GF-D8 (cell line): ENCODE results near the gene PRKG1.
"Not testable (repeated sequence)": the region's sequence is repeated elsewhere in the genome, so short reads cannot be mapped to it uniquely, and the experiment has no call there.

Experiments used
- DNase-seq: peaks from one replicate; lab custom pipeline; 2025; lab: John Stamatoyannopoulos, UW

PRKG1 gene

DNA sequence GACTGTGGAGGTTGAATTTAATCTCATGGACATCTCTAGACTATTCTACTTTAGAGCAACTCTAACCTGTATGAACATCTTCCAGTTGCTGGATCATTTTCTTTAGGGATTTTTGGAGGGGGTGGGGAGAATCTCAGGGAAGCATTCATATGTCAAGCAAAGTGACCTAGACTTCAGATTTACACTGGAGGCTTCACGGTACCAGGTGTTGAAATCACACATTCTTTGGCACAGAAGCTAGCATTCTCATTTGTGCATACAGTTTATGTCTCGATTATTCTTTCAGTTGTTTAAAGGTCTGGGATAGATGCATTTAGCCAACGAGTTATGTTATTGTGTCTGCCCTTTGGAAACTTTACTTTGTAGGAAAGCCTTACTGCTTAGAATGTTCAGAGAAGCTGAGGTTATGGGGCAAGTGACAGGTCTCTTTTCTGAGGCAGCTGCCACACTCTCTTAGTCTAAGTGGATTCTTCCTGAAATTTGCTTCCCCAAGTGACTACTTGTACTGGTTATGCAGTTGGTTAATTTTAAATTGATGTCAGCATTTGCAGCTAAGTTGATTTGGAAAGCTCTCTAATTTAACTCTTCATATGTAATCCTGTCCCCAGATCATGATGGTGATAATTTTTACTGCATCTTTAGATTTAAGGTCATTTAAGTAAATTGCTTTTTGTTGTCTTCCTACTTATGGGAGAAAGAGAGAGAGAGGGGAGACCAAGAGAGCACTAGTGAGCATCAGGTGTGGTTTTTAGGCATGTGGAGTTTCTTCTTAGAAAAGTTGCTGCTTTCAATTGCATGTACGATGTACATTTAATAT, 153.8 kb downstream of the PRKG1 start:
- no peak for DNase-seq

GRCh38 chr10:51228714-51229100, 154.4 kb downstream of the PRKG1 start:
- no peak for DNase-seq

DNA sequence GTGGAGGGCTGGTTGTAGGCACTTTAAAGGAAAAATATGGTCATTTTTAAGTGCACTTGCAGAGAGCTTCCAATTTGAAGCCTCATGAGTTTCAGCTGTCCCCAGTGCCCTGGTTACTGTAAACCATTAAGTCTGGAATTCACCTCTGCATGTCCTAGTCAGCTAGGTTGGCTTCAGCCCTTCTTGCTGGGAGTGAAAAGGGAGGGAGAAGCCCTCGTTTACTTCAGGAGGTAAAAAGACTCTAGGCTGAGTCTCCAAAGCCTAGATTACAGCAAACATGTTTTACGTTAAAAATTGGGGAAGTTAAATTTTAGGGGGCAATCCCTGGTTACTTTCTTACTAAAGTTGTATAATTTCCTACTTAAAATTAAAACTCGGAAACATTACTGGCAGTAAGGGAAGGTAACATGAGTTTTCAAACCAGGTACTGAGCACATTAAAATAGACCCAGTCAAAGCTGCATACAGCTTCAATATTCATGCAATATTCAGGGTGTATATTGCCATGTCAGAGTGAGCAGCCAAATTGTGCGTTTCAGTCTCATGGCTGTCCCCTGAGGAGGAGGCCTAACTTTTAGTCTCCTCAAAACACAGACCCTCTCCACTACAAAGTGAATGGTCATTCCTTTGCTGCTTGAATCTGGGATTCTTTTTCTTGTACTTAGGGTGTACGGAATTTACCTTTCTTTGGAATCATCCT, 156.7 kb downstream of the PRKG1 start:
- DNase-seq, result no peak

- no peak for DNase-seq
Observed at GRCh38 chr10:51231754-51232153, 157.5 kb downstream of the PRKG1 start.

DNA sequence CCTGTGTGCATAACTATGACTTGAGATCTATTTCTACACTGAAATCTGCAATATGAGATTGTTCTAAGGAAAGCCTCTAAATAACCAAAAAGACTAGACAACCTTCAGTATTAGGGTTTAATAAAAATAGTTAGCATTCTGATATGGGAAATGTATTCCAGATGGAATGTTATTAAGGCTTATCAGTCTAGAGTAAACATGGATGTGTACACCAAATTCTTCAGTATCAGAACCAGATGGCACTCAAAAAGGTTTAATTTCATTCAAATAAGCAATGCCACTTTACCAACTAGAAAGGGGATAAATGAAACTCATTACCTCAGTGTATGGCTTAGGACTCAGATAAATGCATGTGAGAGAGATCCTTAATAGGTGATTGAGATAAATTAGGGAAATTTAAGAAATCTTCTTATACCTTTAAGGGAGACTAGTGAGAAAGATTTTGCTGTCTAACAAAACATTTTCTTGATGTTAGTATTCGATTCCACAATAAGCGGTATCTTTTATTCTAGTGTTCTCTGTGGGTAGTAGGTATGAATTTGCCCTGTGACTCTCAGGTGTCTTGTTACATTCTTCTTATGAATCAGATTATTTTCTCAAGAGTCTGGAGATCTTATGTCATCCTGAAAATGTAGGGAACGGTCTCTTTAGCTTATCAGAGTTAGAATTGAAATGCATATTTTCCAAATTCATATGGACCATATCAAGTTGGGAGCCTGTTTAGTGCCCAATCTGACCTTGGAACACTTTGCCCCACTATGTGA, 159.2 kb downstream of the PRKG1 start:
- DNase-seq, result no peak

DNA sequence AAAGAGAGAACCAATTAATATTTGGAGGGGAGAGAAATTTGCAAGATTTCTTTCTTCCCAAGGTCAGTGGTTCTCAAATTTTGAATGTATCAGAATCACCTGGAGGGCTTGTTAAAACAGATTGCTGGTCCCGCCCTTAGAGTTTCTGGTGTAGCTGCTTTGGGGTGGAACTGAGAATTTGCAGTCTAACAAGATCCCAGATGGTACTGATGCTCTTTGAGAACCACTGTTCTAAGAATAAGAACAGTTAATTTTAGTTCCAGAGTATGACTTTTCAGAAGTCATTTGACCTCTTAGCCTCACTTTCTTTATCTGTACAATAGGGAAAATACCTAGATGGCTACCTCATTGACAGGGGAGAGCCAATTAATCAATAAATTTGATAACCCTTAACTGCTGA, 161.6 kb downstream of the PRKG1 start:
- no peak for DNase-seq

- no peak for DNase-seq
Observed at GRCh38 chr10:51239006-51239405, 164.7 kb downstream of the PRKG1 start.

DNA sequence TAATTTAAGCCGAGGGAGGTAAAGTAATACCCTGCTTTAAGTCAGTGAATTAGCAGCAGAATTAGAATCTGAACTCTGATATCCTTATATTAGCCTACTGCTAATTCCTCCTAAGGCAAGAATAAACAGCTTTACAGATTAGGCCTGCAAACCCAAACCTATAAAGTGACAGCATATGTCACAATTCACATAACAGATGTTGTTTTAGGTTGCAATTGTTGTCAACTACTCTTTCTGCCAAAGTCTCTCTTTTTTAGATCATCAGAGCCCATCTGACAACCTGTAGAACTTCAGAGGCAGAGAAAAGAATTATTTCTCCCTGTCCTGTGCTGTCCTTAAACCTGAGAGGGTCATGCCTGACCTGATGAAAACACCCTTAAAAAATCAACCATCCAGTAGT, 167.2 kb downstream of the PRKG1 start:
- DNase-seq, result no peak

DNA sequence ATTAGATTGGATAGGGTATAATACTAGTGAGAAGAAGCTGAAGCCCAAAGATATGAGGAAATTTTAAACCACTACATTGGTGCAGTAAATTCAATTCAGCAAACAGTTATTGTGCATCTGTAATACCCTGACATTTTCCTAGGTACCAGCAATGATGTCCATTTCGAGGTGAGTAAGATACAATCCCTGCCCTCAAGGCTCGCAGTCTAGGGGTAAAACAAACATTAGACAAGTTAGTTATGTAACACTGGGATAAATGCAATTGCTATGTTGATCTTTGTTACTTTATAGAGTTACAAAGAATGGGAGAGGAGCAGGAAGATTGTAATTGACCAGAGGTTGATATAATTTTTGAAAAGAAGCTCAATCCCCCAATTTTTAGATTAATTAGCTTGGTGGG, 168.1 kb downstream of the PRKG1 start:
- DNase-seq, result no peak

GRCh38 chr10:51244309-51244708, 170.0 kb downstream of the PRKG1 start:
- DNase-seq, result no peak

- no peak for DNase-seq
Observed at GRCh38 chr10:51244748-51245490, 170.6 kb downstream of the PRKG1 start.

- DNase-seq, result no peak
Observed at GRCh38 chr10:51246156-51246555, 171.9 kb downstream of the PRKG1 start.

DNA sequence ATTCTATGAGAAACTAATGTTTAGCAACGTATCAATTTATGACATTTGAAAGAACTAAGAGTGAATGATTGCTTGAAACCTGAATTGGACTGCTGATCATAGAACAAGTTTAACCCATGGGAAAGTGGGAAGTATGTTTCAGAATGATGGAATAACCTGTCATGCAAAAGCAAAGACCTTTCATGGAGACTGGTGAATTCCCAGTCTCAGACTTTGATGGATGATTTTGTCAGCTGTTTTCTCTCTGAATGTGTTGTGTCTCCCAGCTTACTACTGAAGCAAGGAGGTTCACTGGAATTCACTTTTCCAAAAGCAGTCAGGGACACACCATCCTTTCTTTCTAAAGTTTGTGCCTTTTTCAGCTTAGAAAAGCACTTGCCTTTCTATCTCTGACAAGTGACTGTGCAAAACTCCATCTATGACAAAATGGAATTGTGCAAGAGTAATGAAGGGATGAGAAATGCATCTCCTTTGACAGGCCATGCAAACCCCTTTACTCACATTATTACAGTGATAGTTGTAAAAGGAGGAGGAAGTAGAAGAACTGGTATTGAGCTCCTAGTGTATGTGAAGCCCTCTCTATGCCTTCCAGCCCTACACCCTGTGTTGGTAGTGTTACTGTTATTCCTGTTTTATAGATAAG, 176.1 kb downstream of the PRKG1 start:
- no peak for DNase-seq

DNA sequence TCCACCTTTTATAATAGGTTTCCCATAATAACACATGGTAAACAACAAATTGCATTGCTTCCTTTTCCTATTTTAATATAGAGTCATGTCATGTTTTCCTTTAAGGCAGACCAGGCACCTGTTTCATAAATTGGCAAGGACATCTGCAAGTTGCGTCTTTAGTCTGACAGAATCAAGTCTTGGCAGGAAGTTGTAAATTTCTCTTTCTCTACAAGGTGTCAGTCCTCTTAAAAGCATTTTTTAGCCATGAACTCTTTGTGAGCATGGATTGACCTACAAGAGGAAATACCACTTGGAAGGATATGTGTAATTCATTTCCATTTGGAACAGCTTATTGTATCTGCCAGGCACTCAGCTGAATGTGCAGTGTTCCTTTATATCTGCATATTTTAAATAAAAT, 176.8 kb downstream of the PRKG1 start:
- DNase-seq, result no peak

DNA sequence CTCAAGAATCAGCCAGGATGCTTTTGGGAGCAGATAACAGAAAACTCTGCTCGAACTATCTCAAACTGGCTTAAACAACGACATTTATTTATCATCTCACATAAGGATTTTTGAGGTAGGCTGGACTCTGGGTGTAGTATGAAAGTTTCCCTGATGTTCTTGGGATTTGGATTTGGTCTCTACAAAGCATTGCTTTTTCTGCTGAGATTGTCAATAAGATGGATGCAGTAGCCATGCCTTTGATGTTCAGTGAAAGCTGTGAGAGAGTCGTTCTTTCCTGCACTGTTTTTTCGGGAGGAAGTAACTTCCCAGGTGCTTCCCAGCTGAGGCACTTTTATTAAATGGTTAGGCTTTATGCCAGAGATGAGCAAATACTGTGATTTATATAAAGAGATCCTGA, 181.1 kb downstream of the PRKG1 start:
- DNase-seq, result no peak

DNA sequence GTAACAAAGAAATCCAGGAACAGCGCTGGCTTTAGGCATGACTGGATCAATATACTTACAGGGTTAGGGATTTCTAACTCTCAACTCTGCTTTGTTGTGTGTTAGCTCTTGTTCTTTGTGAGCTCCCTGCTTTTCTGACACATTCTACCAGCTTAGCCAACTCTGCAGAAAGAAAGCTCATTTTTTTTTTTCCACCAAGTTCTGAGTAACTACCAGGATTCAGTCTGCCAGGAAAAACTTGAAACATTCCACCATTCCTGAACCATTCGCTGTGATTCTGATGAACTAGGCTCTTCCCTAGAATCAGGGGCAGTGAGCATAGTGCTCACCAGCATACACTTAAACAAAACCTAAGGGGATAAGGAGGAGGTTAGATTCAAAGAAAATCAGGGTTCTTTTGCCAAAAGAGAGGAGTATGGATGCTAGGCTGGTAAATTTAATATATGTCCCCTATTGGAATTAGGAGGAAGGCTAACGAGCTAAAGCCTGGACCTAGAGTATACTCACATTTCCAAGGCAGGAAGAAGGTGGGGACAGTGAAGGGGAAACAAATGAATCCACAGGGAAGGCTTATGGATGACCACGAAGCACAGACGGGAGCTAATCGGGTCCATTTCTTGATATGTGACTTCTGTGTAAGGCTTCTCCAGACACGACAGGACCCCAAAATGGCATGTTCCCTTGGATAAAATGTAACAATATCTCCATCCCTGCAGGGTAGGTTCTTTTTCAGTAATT, 183.4 kb downstream of the PRKG1 start:
- DNase-seq, result no peak

DNA sequence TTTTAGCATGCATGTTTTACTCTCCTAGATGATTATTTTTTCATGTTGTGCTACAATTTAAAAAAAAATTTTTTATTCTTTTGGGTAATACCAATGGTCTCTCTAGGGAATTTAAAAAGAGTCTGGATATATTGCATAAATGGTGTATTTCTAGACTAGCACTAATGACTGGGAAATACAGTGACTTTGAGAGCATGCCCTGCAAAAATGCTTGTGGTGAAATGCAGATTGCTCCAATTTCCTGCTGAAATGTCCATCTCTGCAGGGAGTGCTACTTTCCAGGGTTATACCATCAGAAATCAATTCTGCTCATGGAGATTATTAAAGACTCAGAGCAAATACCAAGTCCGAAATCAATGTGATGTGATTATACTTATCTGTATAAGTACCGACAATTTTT, 186.1 kb downstream of the PRKG1 start:
- DNase-seq, result no peak

GRCh38 chr10:51266496-51266895, 192.2 kb downstream of the PRKG1 start:
- DNase-seq, result no peak

GRCh38 chr10:51267980-51268570, 193.8 kb downstream of the PRKG1 start:
- not testable (repeated sequence) for DNase-seq

- no peak for DNase-seq
Observed at GRCh38 chr10:51269821-51270220, 195.5 kb downstream of the PRKG1 start.
